ENCODE results near the gene CEMIP2. TPM values are rescaled to one million over a fixed set of nuclear protein-coding genes. Genes with fewer than 3 reads are reported as not detected.

The CEMIP2 gene
- total and polyA plus RNA-seq, 2 of the 13 experiments (the other 11 are each of a cell fraction or from before 2014, with no cell fraction given), result 94.3 to 128 TPM

GRCh38 chr9:71663931-71664459 lies 104.3 kb downstream of the CEMIP2 start (continued):
- TF ChIP-seq ZFP36 (IDR thresholded peaks at IDR 0.05; ENCODE audit: borderline replicate concordance, low read depth, low read length, partially characterized antibody), result no peak

- BruUV-seq (replicated peaks), result no TSS peak
- H3K4me3 ChIP-seq (replicated peaks in 1 of 3; ENCODE audit: insufficient read depth in 1 of 3, low read depth in 2 of 3, low read length in 3 of 3), result no peak overlapping the region
- H3K4me2 ChIP-seq (ENCODE audit: low read depth, low read length), result no peak overlapping the region
- in situ Hi-C loops (cut with HindIII; ENCODE audit: extremely low pct_ligation_motif_present, low pct_unique_long_range_greater_than_20kb), result no loop called here
- TF ChIP-seq ZEB1 (IDR thresholded peaks at IDR 0.05; ENCODE audit: insufficient replicate concordance, low read depth) (no peak), IRF2 (CRISPR knock-in tag; IDR thresholded peaks at IDR 0.05) (no peak), ZNF33B (CRISPR knock-in tag; IDR thresholded peaks at IDR 0.05) (no peak), ZBTB44 (CRISPR knock-in tag; IDR thresholded peaks at IDR 0.05) (no peak), ZNF776 (CRISPR knock-in tag; IDR thresholded peaks at IDR 0.05) (no peak), ZNF547 (CRISPR knock-in tag; IDR thresholded peaks at IDR 0.05) (no peak), ARNT2 (CRISPR knock-in tag; IDR thresholded peaks at IDR 0.05; ENCODE audit: low read depth) (no peak), RARG (CRISPR knock-in tag; IDR thresholded peaks at IDR 0.05; ENCODE audit: low read depth) (no peak), ZBTB10 (CRISPR knock-in tag; IDR thresholded peaks at IDR 0.05; ENCODE audit: borderline replicate concordance) (no peak), KLF11 (CRISPR knock-in tag; IDR thresholded peaks at IDR 0.05) (no peak), ZNF597 (CRISPR knock-in tag; IDR thresholded peaks at IDR 0.05) (no peak), ZNF569 (CRISPR knock-in tag; IDR thresholded peaks at IDR 0.05; ENCODE audit: borderline replicate concordance) (no peak)
- peaks cover 22% of the 10 kb centered on the region for H3K4me1 ChIP-seq (ENCODE audit: insufficient read depth, low read length)
- H3K36me3 ChIP-seq (replicated peaks in 1 of 2; ENCODE audit: control insufficient read depth in 1 of 2, insufficient read depth in 2 of 2, low read length in 2 of 2), result no peaks in the 10 kb centered on the region
- no peaks in the 10 kb centered on the region for H3K27me3 ChIP-seq (ENCODE audit: control insufficient read depth in 1 of 2, insufficient read depth in 2 of 2, low read length in 2 of 2)
- H3K9ac ChIP-seq (ENCODE audit: insufficient read depth, low read depth, low read length), result no peak overlapping the region
- FAIRE-seq, result no peak
- intact Hi-C loops (cut with micrococcal nuclease; ENCODE audit: unreplicated experiment), result no loop called here
- H3K9me3 ChIP-seq (ENCODE audit: low read length), result no peaks in the 10 kb centered on the region
- no peak for ATAC-seq
- WGBS (ENCODE audit: low lambda C conversion rate), result 94% methylated on average over 2 of the region's 2 CpGs
- H4K20me1 ChIP-seq (ENCODE audit: insufficient read depth, low read length), result no peaks in the 10 kb centered on the region
- ChIA-PET CTCF (ENCODE audit: low intra/inter-chr PET ratio, low total read pairs) (no interaction called here), POLR2A (no interaction called here)
- no peak for DNase-seq (ENCODE audit: low spot score)
- H2AFZ ChIP-seq (ENCODE audit: low read length), result no peak overlapping the region
- no peaks in the 10 kb centered on the region for H3K79me2 ChIP-seq (ENCODE audit: insufficient read depth, low read length)
- no peak overlapping the region for H3K27ac ChIP-seq (ENCODE audit: extremely low read length, insufficient read depth, low read length)
Measured at GRCh38 chr9:71663216-71663615, 105.1 kb downstream of the CEMIP2 start.
